ENCODE results near the gene EFHC1.

DNA sequence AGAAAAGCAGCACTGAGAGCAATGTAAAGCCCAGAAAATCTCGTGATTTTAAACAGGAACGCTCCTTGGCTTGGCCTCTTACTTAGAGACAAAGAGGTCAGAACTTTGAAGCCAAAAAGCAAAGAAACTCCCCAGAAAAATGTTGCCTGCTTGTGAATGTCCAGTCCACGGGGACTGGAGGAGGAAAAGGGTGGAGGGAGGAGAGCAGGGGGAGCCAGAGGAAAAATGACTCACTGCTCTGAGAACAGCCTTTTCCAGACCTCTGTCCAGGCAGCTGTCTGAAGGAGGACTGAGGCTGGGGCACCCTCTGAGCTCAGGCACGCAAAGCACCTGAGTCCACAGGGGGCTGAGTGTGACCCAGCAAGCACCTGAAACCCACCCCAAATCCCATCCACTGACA, 92.1 kb downstream of the EFHC1 start:
- TF ChIP-seq, protein P1, sequence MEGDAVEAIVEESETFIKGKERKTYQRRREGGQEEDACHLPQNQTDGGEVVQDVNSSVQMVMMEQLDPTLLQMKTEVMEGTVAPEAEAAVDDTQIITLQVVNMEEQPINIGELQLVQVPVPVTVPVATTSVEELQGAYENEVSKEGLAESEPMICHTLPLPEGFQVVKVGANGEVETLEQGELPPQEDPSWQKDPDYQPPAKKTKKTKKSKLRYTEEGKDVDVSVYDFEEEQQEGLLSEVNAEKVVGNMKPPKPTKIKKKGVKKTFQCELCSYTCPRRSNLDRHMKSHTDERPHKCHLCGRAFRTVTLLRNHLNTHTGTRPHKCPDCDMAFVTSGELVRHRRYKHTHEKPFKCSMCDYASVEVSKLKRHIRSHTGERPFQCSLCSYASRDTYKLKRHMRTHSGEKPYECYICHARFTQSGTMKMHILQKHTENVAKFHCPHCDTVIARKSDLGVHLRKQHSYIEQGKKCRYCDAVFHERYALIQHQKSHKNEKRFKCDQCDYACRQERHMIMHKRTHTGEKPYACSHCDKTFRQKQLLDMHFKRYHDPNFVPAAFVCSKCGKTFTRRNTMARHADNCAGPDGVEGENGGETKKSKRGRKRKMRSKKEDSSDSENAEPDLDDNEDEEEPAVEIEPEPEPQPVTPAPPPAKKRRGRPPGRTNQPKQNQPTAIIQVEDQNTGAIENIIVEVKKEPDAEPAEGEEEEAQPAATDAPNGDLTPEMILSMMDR (IDR thresholded peaks at IDR 0.05), result no peak
- TF ChIP-seq POLR2AphosphoS5 (IDR thresholded peaks at IDR 0.05) (peak in 2 of 3 donors; percentile 25 to 26), POLR2A (IDR thresholded peaks at IDR 0.05) (no peak)
